ENCODE data around the gene TFCP2L1.

Gene TFCP2L1

DNA sequence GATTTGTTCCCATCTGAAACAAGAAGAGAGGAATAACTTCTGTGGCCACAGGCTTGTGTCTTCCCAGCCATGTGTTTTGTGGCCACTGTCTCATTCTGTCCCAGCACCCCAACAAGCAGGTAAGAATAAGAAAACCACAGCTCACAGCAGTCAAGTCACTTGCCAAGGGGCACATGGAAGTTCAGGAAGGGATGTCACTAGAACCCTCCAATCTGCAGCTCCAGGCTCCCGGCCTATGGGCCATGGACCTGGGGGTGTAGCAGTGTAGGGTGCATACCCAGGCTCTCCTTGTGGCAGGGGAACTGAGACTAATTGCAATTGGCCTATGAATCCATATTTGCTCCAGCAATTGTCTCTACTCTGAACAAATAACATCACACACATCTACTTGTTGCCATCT lies 112.5 kb downstream of the TFCP2L1 start:
- Histone ChIP-seq H3K36me3 (no peaks in the 10 kb centered on the region), H3K9me3 (peaks cover 0 to 10% (median 6%) of the 10 kb centered on the region in 3 donors), H3K27ac (no peak overlapping the region), H3K4me1 (no peaks in the 10 kb centered on the region), H3K27me3 (peaks cover 0 to 11% of the 10 kb centered on the region in 2 donors), H3K4me3 (no peak overlapping the region)
- TF ChIP-seq, protein P1, sequence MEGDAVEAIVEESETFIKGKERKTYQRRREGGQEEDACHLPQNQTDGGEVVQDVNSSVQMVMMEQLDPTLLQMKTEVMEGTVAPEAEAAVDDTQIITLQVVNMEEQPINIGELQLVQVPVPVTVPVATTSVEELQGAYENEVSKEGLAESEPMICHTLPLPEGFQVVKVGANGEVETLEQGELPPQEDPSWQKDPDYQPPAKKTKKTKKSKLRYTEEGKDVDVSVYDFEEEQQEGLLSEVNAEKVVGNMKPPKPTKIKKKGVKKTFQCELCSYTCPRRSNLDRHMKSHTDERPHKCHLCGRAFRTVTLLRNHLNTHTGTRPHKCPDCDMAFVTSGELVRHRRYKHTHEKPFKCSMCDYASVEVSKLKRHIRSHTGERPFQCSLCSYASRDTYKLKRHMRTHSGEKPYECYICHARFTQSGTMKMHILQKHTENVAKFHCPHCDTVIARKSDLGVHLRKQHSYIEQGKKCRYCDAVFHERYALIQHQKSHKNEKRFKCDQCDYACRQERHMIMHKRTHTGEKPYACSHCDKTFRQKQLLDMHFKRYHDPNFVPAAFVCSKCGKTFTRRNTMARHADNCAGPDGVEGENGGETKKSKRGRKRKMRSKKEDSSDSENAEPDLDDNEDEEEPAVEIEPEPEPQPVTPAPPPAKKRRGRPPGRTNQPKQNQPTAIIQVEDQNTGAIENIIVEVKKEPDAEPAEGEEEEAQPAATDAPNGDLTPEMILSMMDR (IDR thresholded peaks at IDR 0.05): no peak
- intact Hi-C loops (cut with DNase I; ENCODE audit: low total_unique reads): no loop called here
- no peak for DNase-seq

DNA sequence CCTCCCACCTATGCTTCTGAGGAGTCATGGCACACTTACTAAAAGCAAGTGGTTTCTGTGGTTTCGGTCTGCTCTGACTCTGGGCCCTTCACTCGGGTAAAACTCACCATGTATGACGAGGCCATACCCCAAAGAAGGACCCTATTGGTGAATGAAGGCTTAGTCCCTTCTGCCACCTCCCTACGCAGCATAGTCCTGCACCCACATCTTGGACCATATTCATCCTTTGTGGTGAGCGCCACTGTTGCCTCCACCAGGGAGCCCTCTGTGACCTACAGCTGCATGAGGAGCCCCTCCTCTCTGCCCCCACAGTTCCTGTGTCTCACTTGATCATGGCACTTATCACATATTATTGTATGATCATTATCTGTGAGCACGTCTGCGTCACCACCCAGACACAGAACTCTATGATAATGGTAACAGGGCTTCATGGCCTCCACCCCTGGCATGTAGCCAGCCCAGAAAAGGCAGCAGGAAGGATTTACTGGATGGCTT lies 113.3 kb downstream of the TFCP2L1 start:
- no peak for DNase-seq
- Histone ChIP-seq H3K9me3 (peaks cover 0 to 10% (median 6%) of the 10 kb centered on the region in 3 donors), H3K27ac (no peak overlapping the region), H3K27me3 (peaks cover 0 to 11% of the 10 kb centered on the region in 2 donors), H3K4me1 (no peaks in the 10 kb centered on the region), H3K4me3 (no peak overlapping the region), H3K36me3 (no peaks in the 10 kb centered on the region)
- intact Hi-C loops (cut with DNase I; ENCODE audit: low total_unique reads): no loop called here
- TF ChIP-seq, protein P1 (IDR thresholded peaks at IDR 0.05): no peak

DNA sequence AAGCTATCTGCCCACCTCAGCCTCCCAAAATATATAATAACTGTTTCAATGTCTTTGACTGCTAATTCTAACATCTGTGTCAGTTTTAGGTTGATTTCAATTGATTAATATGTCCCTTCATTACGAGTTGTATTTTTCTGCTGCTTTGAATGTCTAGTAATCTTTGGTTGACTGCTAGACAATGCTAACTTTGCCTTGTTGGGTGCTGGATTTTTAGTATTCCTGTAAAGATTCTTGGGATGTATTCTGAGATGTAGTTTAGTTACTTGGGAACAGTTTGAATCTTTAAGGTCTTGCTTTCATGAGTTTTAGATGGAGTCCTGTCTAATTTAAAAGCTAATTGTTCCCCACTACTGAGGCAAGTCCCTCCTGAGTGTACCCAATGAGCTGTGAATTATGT lies 114.4 kb downstream of the TFCP2L1 start:
- TF ChIP-seq, protein P1 (IDR thresholded peaks at IDR 0.05): no peak
- Histone ChIP-seq H3K9me3 (peaks cover 0 to 10% (median 6%) of the 10 kb centered on the region in 3 donors), H3K36me3 (no peaks in the 10 kb centered on the region), H3K27me3 (peaks cover 0 to 11% of the 10 kb centered on the region in 2 donors), H3K27ac (no peak overlapping the region), H3K4me1 (no peaks in the 10 kb centered on the region), H3K4me3 (no peak overlapping the region)
- intact Hi-C loops (cut with DNase I; ENCODE audit: low total_unique reads): no loop called here
- no peak for DNase-seq

DNA sequence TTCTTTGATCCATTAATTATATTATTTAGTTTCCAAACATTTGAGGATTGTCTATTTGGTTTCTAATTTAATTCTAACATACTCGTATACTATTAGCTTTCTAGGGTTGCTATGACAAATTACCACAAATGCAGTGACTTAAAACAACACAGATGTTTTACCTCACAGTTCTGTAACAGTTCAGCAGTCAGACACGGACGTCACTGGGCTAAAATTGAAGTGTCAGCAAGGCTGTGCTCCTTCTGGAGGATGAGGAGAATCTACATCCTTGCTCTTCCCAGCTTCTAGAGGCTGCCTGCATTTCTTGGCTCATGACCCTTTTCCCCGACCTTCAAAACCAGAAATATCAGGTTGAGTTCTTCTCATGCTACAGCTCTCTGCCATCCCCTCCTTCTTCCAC lies 117.6 kb downstream of the TFCP2L1 start:
- Histone ChIP-seq H3K27ac (no peak overlapping the region), H3K27me3 (peaks cover 0 to 6% of the 10 kb centered on the region in 2 donors), H3K4me1 (no peaks in the 10 kb centered on the region), H3K9me3 (peaks cover 0 to 18% (median 8%) of the 10 kb centered on the region in 3 donors), H3K4me3 (no peak overlapping the region), H3K36me3 (no peaks in the 10 kb centered on the region)
- no peak for DNase-seq
- intact Hi-C loops (cut with DNase I; ENCODE audit: low total_unique reads): no loop called here
- TF ChIP-seq, protein P1 (IDR thresholded peaks at IDR 0.05): no peak

Data from tibial artery (tissue), 4 donors.